Mesothelial cell of epicardium (in vitro differentiated cells): ENCODE results near the gene RAB32. TPM values are rescaled to one million over a fixed set of nuclear protein-coding genes. Genes with fewer than 3 reads are reported as not detected.

Experiments used
- DNase-seq, 2 experiments: peaks; one replicate each; pipeline ENCODE4 v3.0.0; 2021; ENCODE audit warnings: low spot score in 2 of 2; ENCODE audit not compliant: unreplicated experiment in 2 of 2
- H3K27ac Mint-ChIP-seq: 2 replicates; pipeline ENCODE4 v1.8.0; 2021; ENCODE audit warnings: mixed read lengths
- H3K27me3 Mint-ChIP-seq: 2 replicates; pipeline ENCODE4 v1.8.0; 2021; ENCODE audit warnings: low read depth, mixed read lengths
- H3K36me3 Mint-ChIP-seq: 2 replicates; pipeline ENCODE4 v1.8.0; 2021; ENCODE audit warnings: mixed read lengths
- H3K4me1 Mint-ChIP-seq: 2 replicates; pipeline ENCODE4 v1.8.0; 2021; ENCODE audit warnings: mixed read lengths
- H3K4me3 Mint-ChIP-seq: 2 replicates; pipeline ENCODE4 v1.8.0; 2021; ENCODE audit warnings: mild to moderate bottlenecking, moderate library complexity, mixed read lengths
- H3K9me3 Mint-ChIP-seq: 2 replicates; pipeline ENCODE4 v1.8.0; 2021; ENCODE audit warnings: mixed read lengths
- CTCF ChIP-seq: fragments of 200-600 bp; sonication (generic); IDR thresholded peaks from one replicate; pipeline ENCODE4 v1.5.0; 2021; ENCODE audit warnings: antibody characterized with exemption; ENCODE audit not compliant: unreplicated experiment
- total RNA-seq: library from RNA; stranded (reverse); gene quantifications from 3 replicates; pipeline ENCODE4 v1.2.1, GENCODE V29; 2021

Gene RAB32
- total RNA-seq, 1 donor from 2014 or later, result 24.2 TPM

- TF ChIP-seq CTCF, result no peak
- Mint-ChIP-seq H3K4me3 (no peak overlapping the region), H3K27ac (no peak overlapping the region), H3K4me1 (no peaks in the 10 kb centered on the region), H3K36me3 (no peaks in the 10 kb centered on the region), H3K9me3 (peaks cover 7% of the 10 kb centered on the region), H3K27me3 (peaks cover 7% of the 10 kb centered on the region)
- no peak for DNase-seq
These were observed 10.9 kb upstream of the RAB32 start for GRCh38 chr6:146532702-146533101.

GRCh38 chr6:146542881-146543210 lies 787 bp upstream of the RAB32 start:
- peak overlapping the region; percentile 77 for H3K27ac Mint-ChIP-seq

DNA sequence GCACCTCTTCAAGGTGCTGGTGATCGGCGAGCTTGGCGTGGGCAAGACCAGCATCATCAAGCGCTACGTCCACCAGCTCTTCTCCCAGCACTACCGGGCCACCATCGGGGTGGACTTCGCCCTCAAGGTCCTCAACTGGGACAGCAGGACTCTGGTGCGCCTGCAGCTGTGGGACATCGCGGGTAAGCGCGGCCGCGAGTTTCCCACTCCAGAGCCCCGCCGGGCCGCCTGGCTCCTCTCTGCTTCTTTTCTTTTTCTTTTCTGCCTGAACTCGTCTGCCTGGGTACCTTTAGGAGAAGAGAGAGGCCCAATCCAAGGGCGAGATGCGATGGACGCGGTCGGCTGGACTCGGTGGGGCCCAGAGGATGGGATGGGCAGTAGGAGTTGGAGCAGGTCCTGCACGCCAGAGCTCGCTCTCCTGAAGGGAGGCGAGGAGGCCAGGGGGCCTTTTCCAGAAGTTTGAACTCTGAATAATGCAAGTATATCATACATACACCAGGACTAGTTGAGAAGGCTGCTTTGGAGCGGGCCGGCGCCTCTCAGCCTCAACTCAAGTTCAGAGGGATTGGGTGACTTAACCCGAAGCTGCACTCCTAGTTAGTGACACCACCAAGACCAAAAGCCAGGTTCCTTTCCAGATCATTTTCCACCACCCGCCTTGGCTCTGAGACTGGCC lies 445 bp downstream of the RAB32 start:
- peaks cover 36% of the 10 kb centered on the region for H3K4me1 Mint-ChIP-seq
- H3K27ac Mint-ChIP-seq, result peak overlapping the region; percentile 100
- peak overlapping the region; percentile 99 for H3K4me3 Mint-ChIP-seq
- no peaks in the 10 kb centered on the region for H3K36me3 Mint-ChIP-seq
- no peak for TF ChIP-seq CTCF
- no peaks in the 10 kb centered on the region for H3K9me3 Mint-ChIP-seq
- no peaks in the 10 kb centered on the region for H3K27me3 Mint-ChIP-seq
- DNase-seq, result peak; percentile 27 to 70

More at GRCh38 chr6:146542881-146543210, 787 bp upstream of the RAB32 start:
- DNase-seq, result no peak
- H3K4me1 Mint-ChIP-seq, result peaks cover 36% of the 10 kb centered on the region
- no peak for TF ChIP-seq CTCF
- H3K4me3 Mint-ChIP-seq, result peak overlapping the region; percentile 56
- no peaks in the 10 kb centered on the region for H3K9me3 Mint-ChIP-seq
- no peaks in the 10 kb centered on the region for H3K36me3 Mint-ChIP-seq
- no peaks in the 10 kb centered on the region for H3K27me3 Mint-ChIP-seq

- H3K4me3 Mint-ChIP-seq, result peak overlapping the region; percentile 99
- no peaks in the 10 kb centered on the region for H3K27me3 Mint-ChIP-seq
- H3K9me3 Mint-ChIP-seq, result no peaks in the 10 kb centered on the region
- H3K4me1 Mint-ChIP-seq, result peaks cover 36% of the 10 kb centered on the region
- no peak for DNase-seq
- TF ChIP-seq CTCF, result no peak
- peaks cover 4% of the 10 kb centered on the region for H3K36me3 Mint-ChIP-seq
- H3K27ac Mint-ChIP-seq, result peak overlapping the region; percentile 100
These were observed 1.1 kb downstream of the RAB32 start for GRCh38 chr6:146544616-146545182.

- no peak for DNase-seq
- Mint-ChIP-seq H3K9me3 (no peaks in the 10 kb centered on the region), H3K4me3 (peak overlapping the region; percentile 99), H3K27ac (peak overlapping the region; percentile 100), H3K36me3 (peaks cover 10% of the 10 kb centered on the region), H3K27me3 (no peaks in the 10 kb centered on the region), H3K4me1 (peaks cover 36% of the 10 kb centered on the region)
- TF ChIP-seq CTCF, result no peak
These were observed 1.9 kb downstream of the RAB32 start for GRCh38 chr6:146545581-146545980.
